ENCODE results near the gene LINGO4.
A peak's percentile ranks its signal among the peaks of the same experiment; 100 is the strongest.

The LINGO4 gene

DNA sequence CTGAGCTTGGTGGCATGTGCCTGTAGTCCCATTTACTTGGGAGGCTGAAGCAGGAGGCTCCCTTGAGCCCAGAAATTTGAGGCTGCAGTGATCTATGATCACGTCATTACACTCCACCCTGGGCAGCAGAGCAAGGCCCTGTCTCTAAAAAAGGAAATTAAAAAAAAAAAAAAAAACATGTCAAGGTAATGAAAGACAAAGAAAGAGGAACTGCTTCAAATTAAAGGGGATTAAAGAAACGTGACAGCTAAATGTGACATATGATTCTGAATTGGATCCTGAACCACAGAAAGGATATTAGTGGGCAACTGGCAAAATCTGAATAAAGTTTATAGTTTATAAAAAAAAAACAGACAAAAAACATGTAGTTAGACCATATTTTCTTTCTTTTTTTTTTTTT is 38.2 kb upstream of the LINGO4 start:
- H3K27me3 ChIP-seq (ENCODE audit: insufficient read depth, low read length): peaks cover 30% of the 10 kb centered on the region
- H3K9ac ChIP-seq (ENCODE audit: low read depth, low read length): no peak overlapping the region
- peaks cover 19% of the 10 kb centered on the region for H3K4me1 ChIP-seq (ENCODE audit: insufficient read depth, low read length)
- no peaks in the 10 kb centered on the region for H3K36me3 ChIP-seq (ENCODE audit: insufficient read depth, low read depth, low read length)
- H3K9me3 ChIP-seq (ENCODE audit: insufficient read depth, low read depth, low read length): no peaks in the 10 kb centered on the region
- no peak overlapping the region for H3K27ac ChIP-seq (ENCODE audit: low read length)
- no peak overlapping the region for H3K4me3 ChIP-seq (ENCODE audit: low read length)

DNA sequence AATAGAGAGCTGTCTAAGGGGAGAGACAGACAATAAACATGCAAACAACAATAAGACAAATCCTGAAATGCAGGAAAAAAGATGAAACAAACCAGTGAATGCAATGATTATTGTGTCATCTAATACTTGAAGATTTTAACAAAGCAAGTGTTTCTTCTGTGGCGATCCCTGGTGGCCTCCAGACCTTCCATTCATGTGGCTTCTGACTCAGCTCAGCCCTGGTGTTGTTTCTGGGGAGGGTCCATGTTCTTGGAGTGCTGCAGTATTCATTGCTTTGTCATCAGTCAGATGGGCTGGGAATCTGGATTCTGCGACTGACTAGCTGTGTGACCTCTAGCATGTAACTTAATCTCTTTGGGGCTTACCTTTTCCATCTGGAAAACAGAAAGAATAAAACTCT is 35.9 kb upstream of the LINGO4 start:
- no peaks in the 10 kb centered on the region for H3K36me3 ChIP-seq (ENCODE audit: insufficient read depth, low read depth, low read length)
- no peaks in the 10 kb centered on the region for H3K9me3 ChIP-seq (ENCODE audit: insufficient read depth, low read depth, low read length)
- no peak overlapping the region for H3K4me3 ChIP-seq (ENCODE audit: low read length)
- H3K27ac ChIP-seq (ENCODE audit: low read length): no peak overlapping the region
- peaks cover 13% of the 10 kb centered on the region for H3K4me1 ChIP-seq (ENCODE audit: insufficient read depth, low read length)
- H3K9ac ChIP-seq (ENCODE audit: low read depth, low read length): no peak overlapping the region
- H3K27me3 ChIP-seq (ENCODE audit: insufficient read depth, low read length): peaks cover 49% of the 10 kb centered on the region

DNA sequence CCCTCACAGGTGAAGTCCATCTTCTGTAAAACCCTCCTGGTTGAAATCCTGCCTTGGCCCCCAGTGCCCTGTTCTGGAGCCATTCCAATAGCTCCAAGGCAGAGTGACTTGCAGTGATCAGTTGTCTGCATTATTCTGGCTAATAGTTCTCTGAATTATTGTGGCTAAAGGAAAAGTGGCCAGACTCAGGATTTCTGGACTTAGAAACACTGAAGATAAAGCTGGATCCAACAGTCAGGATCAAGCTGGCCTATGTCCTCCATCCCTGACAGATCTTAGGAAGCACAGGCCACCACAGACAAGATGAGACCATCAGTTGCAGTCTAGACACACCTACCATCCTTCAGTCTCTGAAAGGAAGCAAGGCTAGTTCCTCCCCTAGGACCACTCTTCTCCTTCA is 35.2 kb upstream of the LINGO4 start:
- H3K9me3 ChIP-seq (ENCODE audit: insufficient read depth, low read depth, low read length): no peaks in the 10 kb centered on the region
- peaks cover 11% of the 10 kb centered on the region for H3K4me1 ChIP-seq (ENCODE audit: insufficient read depth, low read length)
- peak overlapping the region; percentile 83 for H3K4me3 ChIP-seq (ENCODE audit: low read length)
- peaks cover 49% of the 10 kb centered on the region for H3K27me3 ChIP-seq (ENCODE audit: insufficient read depth, low read length)
- H3K27ac ChIP-seq (ENCODE audit: low read length): peak overlapping the region; percentile 74
- peak overlapping the region; percentile 92; the same call in 1 of the 2 replicates for H3K9ac ChIP-seq (ENCODE audit: low read depth, low read length)
- H3K36me3 ChIP-seq (ENCODE audit: insufficient read depth, low read depth, low read length): no peaks in the 10 kb centered on the region

DNA sequence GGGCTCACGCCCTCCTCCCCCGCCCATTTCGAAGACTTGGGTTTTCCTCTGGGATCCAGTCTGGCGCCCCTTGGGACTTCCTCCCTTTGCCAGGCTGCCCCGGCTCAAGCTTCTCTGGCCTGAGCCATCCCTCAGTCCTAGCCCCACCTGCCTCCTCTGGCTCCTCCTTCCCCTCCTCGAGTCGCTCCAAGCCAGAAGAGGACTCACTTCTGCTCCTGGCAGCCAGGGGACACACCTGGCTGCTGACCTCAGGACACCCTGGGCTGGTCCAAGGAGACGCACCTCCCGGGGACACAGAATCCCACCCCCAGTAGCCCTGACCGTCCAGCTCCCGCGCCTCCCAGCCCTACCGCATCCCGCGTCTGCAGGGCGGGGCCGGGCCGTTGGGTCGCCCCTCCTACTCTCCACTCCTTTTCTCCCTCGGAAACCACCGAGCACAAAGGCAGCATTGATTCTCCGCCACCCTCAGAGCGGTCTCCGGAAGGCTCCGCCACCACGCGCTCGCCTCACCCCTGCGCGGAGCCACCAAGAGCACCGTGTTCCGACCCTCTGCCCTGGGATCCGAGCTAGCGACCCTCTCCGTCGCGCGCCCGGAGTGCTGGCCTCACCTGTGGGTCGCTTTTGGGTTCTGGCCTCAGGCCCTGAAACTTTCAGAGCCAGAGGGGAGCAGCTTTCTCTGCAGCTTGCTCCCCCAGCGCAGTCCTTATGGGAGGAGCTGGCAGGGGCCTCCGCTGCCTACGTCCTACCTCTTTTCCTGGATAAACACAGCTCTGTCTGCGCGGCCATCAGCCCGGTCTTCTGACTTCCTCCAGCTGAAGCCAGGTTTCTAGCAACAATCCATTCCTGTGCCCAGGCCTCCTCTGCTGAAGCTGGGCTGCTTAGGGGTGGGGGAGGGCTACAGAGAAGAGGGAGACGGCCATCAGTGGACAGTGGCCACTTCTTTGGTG is 34.5 kb upstream of the LINGO4 start, which contains the start of gene C2CD4D:
TSS of gene C2CD4D (minus strand) at position 364 of the 947 bp plus-strand sequence. CDS start 831 bp downstream, outside the sequence.
- Histone ChIP-seq H3K36me3 (ENCODE audit: insufficient read depth, low read depth, low read length) (no peaks in the 10 kb centered on the region), H3K27ac (ENCODE audit: low read length) (peak within 1 kb of the TSS; percentile 74), H3K4me3 (ENCODE audit: low read length) (peak within 1 kb of the TSS; percentile 83), H3K27me3 (ENCODE audit: insufficient read depth, low read length) (peaks cover 49% of the 10 kb centered on the region), H3K9me3 (ENCODE audit: insufficient read depth, low read depth, low read length) (no peaks in the 10 kb centered on the region), H3K4me1 (ENCODE audit: insufficient read depth, low read length) (peaks cover 11% of the 10 kb centered on the region), H3K9ac (ENCODE audit: low read depth, low read length) (peak within 1 kb of the TSS; percentile 92)

DNA sequence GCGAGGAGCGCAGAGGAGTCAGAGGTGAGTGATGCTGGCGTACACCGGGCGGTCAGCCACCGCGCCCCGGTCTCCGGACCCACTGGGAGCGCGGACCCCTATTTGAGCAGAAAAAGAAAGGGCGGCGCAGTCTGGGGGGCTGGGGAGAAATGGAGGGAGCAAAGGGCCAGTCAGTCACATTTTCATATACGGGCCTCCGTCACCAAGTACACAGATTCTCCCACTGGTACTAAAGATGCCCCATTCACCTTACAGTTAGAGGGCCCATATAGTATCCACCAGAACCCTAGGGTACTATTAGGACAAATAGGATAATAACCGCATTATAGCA is 33.8 kb upstream of the LINGO4 start:
- H3K9ac ChIP-seq (ENCODE audit: low read depth, low read length): peak overlapping the region; percentile 92; the same call in 1 of the 2 replicates
- H3K4me1 ChIP-seq (ENCODE audit: insufficient read depth, low read length): peaks cover 11% of the 10 kb centered on the region
- no peak overlapping the region for H3K27ac ChIP-seq (ENCODE audit: low read length)
- peaks cover 49% of the 10 kb centered on the region for H3K27me3 ChIP-seq (ENCODE audit: insufficient read depth, low read length)
- no peaks in the 10 kb centered on the region for H3K36me3 ChIP-seq (ENCODE audit: insufficient read depth, low read depth, low read length)
- H3K4me3 ChIP-seq (ENCODE audit: low read length): peak overlapping the region; percentile 83
- no peaks in the 10 kb centered on the region for H3K9me3 ChIP-seq (ENCODE audit: insufficient read depth, low read depth, low read length)

DNA sequence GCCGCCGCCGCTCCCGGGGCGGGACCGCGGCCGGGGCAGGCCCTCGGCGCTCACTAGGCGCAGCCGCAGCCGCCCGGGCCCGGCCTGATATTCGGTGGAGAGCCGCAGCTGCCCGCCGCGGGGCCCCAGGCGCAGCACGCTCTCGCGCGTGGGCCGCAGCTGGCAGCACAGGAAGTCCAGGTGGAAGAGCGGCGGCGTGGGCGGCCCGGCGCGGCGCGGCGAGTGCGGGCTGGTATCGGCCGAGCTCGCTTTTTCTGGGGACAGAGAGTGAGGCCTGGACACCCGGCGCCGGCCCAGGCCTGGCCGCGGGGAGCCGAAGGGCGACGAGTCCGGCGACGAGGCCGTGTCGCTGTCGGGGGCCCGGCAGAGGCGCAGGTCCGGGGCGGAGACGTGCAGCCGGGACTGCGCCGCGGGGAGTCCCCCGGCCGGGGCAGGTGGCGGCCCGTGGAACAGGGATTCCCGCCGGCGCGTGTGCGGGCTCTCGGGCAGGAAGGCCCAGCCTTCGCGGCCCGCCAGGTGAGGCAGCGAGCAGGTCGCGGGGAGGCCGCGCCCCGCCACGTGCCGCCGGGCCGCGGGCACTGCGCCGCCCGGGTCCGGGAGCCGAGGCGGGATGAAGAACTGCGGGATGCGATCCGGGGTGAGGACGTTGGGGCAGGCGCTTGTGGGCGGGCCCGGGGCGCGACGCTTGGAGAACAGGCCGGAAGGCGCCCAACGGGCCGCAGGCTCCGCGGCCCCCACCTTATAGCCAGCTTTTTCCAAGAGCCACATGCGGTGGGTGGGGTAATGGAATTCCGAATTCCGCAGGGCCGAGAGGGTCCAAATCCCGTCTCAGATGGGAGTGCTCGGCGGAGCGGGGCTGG is 33.2 kb upstream of the LINGO4 start:
- peaks cover 11% of the 10 kb centered on the region for H3K4me1 ChIP-seq (ENCODE audit: insufficient read depth, low read length)
- H3K4me3 ChIP-seq (ENCODE audit: low read length): peak overlapping the region; percentile 83; the same call in 1 of the 2 replicates
- no peaks in the 10 kb centered on the region for H3K9me3 ChIP-seq (ENCODE audit: insufficient read depth, low read depth, low read length)
- no peaks in the 10 kb centered on the region for H3K36me3 ChIP-seq (ENCODE audit: insufficient read depth, low read depth, low read length)
- peaks cover 49% of the 10 kb centered on the region for H3K27me3 ChIP-seq (ENCODE audit: insufficient read depth, low read length)
- no peak overlapping the region for H3K27ac ChIP-seq (ENCODE audit: low read length)
- peak overlapping the region; percentile 92; the same call in 1 of the 2 replicates for H3K9ac ChIP-seq (ENCODE audit: low read depth, low read length)

DNA sequence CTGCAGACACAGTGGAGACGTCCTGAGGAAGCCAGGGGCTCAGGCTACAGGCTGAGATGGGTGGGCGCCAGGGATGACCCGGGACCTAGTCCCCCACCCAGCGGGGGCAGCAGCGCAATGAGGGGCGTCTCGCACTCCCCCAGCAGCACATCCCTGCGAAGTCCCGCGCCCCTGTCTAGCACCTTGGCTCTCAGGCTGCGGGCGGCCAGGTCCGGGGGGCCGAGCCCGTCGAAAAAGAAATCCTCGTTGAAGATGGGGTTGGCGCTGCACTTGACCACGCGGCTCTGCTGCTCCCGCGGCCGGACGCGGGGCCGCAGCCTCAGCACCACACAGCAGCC is 32.6 kb upstream of the LINGO4 start:
- Histone ChIP-seq H3K27ac (ENCODE audit: low read length) (no peak overlapping the region), H3K4me3 (ENCODE audit: low read length) (peak overlapping the region; percentile 83; the same call in 1 of the 2 replicates), H3K4me1 (ENCODE audit: insufficient read depth, low read length) (peaks cover 11% of the 10 kb centered on the region), H3K36me3 (ENCODE audit: insufficient read depth, low read depth, low read length) (no peaks in the 10 kb centered on the region), H3K27me3 (ENCODE audit: insufficient read depth, low read length) (peaks cover 49% of the 10 kb centered on the region), H3K9ac (ENCODE audit: low read depth, low read length) (no peak overlapping the region), H3K9me3 (ENCODE audit: insufficient read depth, low read depth, low read length) (no peaks in the 10 kb centered on the region)

DNA sequence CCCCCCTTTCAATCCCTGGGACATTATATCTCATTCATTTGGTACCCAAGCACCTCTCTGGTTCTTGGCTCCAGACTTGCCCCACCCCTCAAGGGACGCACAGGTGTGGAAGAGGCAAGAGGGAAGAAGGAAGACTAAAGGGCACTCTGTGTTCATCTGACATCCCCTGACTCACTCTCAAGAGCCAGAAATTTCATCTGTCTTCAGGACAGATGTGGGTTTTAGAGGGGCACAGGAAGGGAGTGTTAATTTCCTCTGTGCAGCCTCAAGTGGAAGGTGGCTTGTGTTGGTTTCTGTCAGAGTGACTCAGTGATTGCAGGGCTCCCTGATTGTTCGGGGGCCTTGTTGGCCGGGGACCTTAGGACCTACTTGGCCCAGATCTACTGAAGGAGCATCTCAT is 32.0 kb upstream of the LINGO4 start:
- Histone ChIP-seq H3K9ac (ENCODE audit: low read depth, low read length) (no peak overlapping the region), H3K9me3 (ENCODE audit: insufficient read depth, low read depth, low read length) (no peaks in the 10 kb centered on the region), H3K36me3 (ENCODE audit: insufficient read depth, low read depth, low read length) (no peaks in the 10 kb centered on the region), H3K4me1 (ENCODE audit: insufficient read depth, low read length) (peaks cover 11% of the 10 kb centered on the region), H3K4me3 (ENCODE audit: low read length) (no peak overlapping the region), H3K27me3 (ENCODE audit: insufficient read depth, low read length) (peaks cover 49% of the 10 kb centered on the region), H3K27ac (ENCODE audit: low read length) (no peak overlapping the region)

DNA sequence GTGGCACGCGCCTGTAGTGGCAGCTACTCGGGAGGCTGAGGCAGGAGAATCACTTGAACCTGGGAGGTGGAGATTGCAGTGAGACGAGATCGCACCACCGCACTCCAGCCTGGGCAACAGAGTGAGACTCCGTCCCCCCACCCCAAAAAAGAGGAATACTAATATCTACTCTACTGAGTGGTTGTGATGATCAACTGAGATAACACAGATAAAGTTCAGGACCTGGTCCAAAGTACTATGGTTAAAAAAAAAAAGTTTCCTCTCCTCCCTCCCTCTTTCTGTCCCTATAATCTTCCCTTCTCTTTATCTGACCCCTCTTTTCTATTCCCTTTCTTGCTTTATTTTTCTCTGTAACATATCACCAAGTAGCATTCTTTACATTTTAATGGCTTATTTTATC is 30.4 kb upstream of the LINGO4 start:
- Histone ChIP-seq H3K4me1 (ENCODE audit: insufficient read depth, low read length) (peaks cover 6% of the 10 kb centered on the region), H3K9me3 (ENCODE audit: insufficient read depth, low read depth, low read length) (no peaks in the 10 kb centered on the region), H3K9ac (ENCODE audit: low read depth, low read length) (no peak overlapping the region), H3K27me3 (ENCODE audit: insufficient read depth, low read length) (peaks cover 40% of the 10 kb centered on the region), H3K4me3 (ENCODE audit: low read length) (no peak overlapping the region), H3K27ac (ENCODE audit: low read length) (no peak overlapping the region), H3K36me3 (ENCODE audit: insufficient read depth, low read depth, low read length) (no peaks in the 10 kb centered on the region)

DNA sequence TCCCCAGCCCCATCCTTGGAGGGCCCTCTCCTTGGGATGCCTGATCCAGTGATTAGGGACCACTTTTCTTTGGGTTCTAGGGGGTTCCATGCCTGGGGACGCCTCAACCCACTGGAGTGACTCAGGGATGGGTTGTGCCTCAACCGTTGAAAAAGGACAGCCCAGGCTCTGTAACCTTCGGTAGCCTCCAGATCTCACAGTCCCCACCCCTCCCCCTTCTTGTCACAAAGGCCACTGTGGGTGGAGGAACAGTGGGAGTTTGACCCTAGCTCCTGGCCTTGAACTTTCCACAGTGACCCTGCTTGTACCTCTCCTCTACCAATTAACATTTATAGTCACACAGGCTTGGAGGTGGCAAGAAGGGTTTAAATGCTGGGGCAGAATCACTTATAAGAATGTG is 29.0 kb upstream of the LINGO4 start:
- H3K36me3 ChIP-seq (ENCODE audit: insufficient read depth, low read depth, low read length): no peaks in the 10 kb centered on the region
- H3K27ac ChIP-seq (ENCODE audit: low read length): no peak overlapping the region
- no peak overlapping the region for H3K9ac ChIP-seq (ENCODE audit: low read depth, low read length)
- peaks cover 28% of the 10 kb centered on the region for H3K27me3 ChIP-seq (ENCODE audit: insufficient read depth, low read length)
- H3K9me3 ChIP-seq (ENCODE audit: insufficient read depth, low read depth, low read length): no peaks in the 10 kb centered on the region
- no peak overlapping the region for H3K4me3 ChIP-seq (ENCODE audit: low read length)
- H3K4me1 ChIP-seq (ENCODE audit: insufficient read depth, low read length): peaks cover 12% of the 10 kb centered on the region

DNA sequence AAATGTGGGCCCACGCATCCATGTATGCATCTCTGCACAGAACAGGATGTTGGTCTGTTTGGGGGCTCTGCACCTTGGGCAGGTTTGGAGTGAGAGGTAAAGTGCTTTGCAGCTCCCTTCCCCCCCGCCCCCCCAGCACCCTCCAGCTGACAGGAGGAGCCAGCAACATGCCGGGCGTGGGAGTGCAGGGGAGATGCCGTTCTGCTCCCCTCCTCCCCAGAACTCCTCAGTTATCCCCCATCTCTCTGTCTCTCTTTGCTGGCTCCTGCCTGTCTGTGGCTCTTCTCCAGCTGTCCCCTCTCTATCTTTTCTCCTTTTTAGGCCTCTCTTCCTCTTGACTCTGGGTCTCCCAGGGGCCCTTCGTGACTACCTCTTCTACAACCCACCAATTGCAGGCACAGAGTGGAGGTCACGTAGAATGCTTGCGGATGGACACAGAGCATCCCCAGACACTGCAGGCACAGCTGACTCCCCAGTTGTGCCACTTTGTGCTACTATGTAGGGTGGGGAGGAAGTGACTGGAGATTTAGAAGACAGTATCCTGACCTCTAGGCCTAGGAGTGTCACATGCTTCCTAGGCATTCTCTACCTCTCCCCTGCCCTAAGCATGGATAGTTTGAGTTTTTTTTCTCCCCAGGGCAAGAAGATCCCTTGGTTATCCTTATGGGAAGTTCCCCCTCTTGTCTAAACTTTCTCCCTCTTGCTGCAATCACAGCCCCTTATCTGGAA is 28.1 kb upstream of the LINGO4 start:
- Histone ChIP-seq H3K4me1 (ENCODE audit: insufficient read depth, low read length) (peaks cover 17% of the 10 kb centered on the region), H3K27me3 (ENCODE audit: insufficient read depth, low read length) (peaks cover 19% of the 10 kb centered on the region), H3K4me3 (ENCODE audit: low read length) (no peak overlapping the region), H3K27ac (ENCODE audit: low read length) (no peak overlapping the region), H3K9me3 (ENCODE audit: insufficient read depth, low read depth, low read length) (no peaks in the 10 kb centered on the region), H3K9ac (ENCODE audit: low read depth, low read length) (no peak overlapping the region), H3K36me3 (ENCODE audit: insufficient read depth, low read depth, low read length) (no peaks in the 10 kb centered on the region)
